Duodenal mucosa (tissue), 2 donors: Measurements from ENCODE around the gene LRMDA.

Experiments
- H3K27ac ChIP-seq: one replicate; pipeline ENCODE4 v1.7.0; 2013; ENCODE audit warnings: low read depth, low read length
- H3K27me3 ChIP-seq, 2 donors: one replicate each; pipeline ENCODE4 v1.7.0; 2013; ENCODE audit warnings: low read length in 2 of 2, control low read depth in 1 of 2; ENCODE audit not compliant: insufficient read depth in 2 of 2, control insufficient read depth in 1 of 2
- H3K36me3 ChIP-seq, 2 donors: one replicate each; pipeline ENCODE4 v1.7.0; 2013; ENCODE audit warnings: low read length in 2 of 2, control low read depth in 1 of 2; ENCODE audit not compliant: insufficient read depth in 2 of 2, control insufficient read depth in 1 of 2
- H3K4me1 ChIP-seq, 2 donors: one replicate each; pipeline ENCODE4 v1.7.0; 2013; ENCODE audit warnings: low read length in 2 of 2, control low read depth in 1 of 2; ENCODE audit not compliant: insufficient read depth in 2 of 2, control insufficient read depth in 1 of 2
- H3K4me3 ChIP-seq, 2 donors: one replicate each; pipeline ENCODE4 v1.7.0; 2013; ENCODE audit warnings: low read length in 2 of 2, low read depth in 1 of 2
- H3K9ac ChIP-seq, 2 donors: one replicate each; pipeline ENCODE4 v1.7.0; 2013; ENCODE audit warnings: low read length in 2 of 2, low read depth in 1 of 2
- H3K9me3 ChIP-seq, 2 donors: one replicate each; pipeline ENCODE4 v1.7.0; 2013; ENCODE audit warnings: low read length in 2 of 2, control low read depth in 1 of 2; ENCODE audit not compliant: control insufficient read depth in 1 of 2

LRMDA gene

GRCh38 chr10:76175533-76176165 lies 744.2 kb downstream of the LRMDA start:
- Histone ChIP-seq H3K36me3 (no peaks in the 10 kb centered on the region), H3K4me1 (no peaks in the 10 kb centered on the region), H3K27ac (no peak overlapping the region), H3K4me3 (no peak overlapping the region), H3K27me3 (no peaks in the 10 kb centered on the region), H3K9me3 (no peaks in the 10 kb centered on the region), H3K9ac (no peak overlapping the region)

- no peaks in the 10 kb centered on the region for H3K4me1 ChIP-seq
- no peaks in the 10 kb centered on the region for H3K36me3 ChIP-seq
- H3K27me3 ChIP-seq = no peaks in the 10 kb centered on the region
- H3K9ac ChIP-seq = no peak overlapping the region
- H3K4me3 ChIP-seq = no peak overlapping the region
- no peaks in the 10 kb centered on the region for H3K9me3 ChIP-seq
- H3K27ac ChIP-seq = no peak overlapping the region
Measured at GRCh38 chr10:76176166-76176550, 744.7 kb downstream of the LRMDA start.

- no peaks in the 10 kb centered on the region for H3K27me3 ChIP-seq
- no peak overlapping the region for H3K4me3 ChIP-seq
- no peak overlapping the region for H3K9ac ChIP-seq
Measured at GRCh38 chr10:76177936-76178335, 746.5 kb downstream of the LRMDA start.

GRCh38 chr10:76178532-76179292 lies 747.3 kb downstream of the LRMDA start:
- Histone ChIP-seq H3K4me3 (no peak overlapping the region), H3K27me3 (no peaks in the 10 kb centered on the region), H3K27ac (no peak overlapping the region), H3K9me3 (no peaks in the 10 kb centered on the region), H3K9ac (no peak overlapping the region), H3K36me3 (no peaks in the 10 kb centered on the region), H3K4me1 (no peaks in the 10 kb centered on the region)

More at GRCh38 chr10:76177936-76178335, 746.5 kb downstream of the LRMDA start:
- H3K27ac ChIP-seq = no peak overlapping the region
- no peaks in the 10 kb centered on the region for H3K9me3 ChIP-seq
- H3K4me1 ChIP-seq = no peaks in the 10 kb centered on the region
- no peaks in the 10 kb centered on the region for H3K36me3 ChIP-seq

- Histone ChIP-seq H3K9me3 (no peaks in the 10 kb centered on the region), H3K36me3 (no peaks in the 10 kb centered on the region), H3K27me3 (no peaks in the 10 kb centered on the region), H3K9ac (no peak overlapping the region), H3K27ac (no peak overlapping the region), H3K4me3 (no peak overlapping the region), H3K4me1 (no peaks in the 10 kb centered on the region)
Measured at GRCh38 chr10:76179806-76180205, 748.4 kb downstream of the LRMDA start.

GRCh38 chr10:76184647-76185046 lies 753.2 kb downstream of the LRMDA start:
- Histone ChIP-seq H3K9me3 (no peaks in the 10 kb centered on the region), H3K36me3 (no peaks in the 10 kb centered on the region), H3K27me3 (no peaks in the 10 kb centered on the region), H3K4me1 (no peaks in the 10 kb centered on the region), H3K4me3 (no peak overlapping the region), H3K9ac (no peak overlapping the region), H3K27ac (no peak overlapping the region)

- Histone ChIP-seq H3K27ac (no peak overlapping the region), H3K9me3 (no peaks in the 10 kb centered on the region), H3K27me3 (no peaks in the 10 kb centered on the region), H3K4me3 (no peak overlapping the region), H3K9ac (no peak overlapping the region), H3K36me3 (no peaks in the 10 kb centered on the region), H3K4me1 (no peaks in the 10 kb centered on the region)
Measured at GRCh38 chr10:76185471-76186301, 754.3 kb downstream of the LRMDA start.

- no peak overlapping the region for H3K27ac ChIP-seq
- H3K36me3 ChIP-seq = no peaks in the 10 kb centered on the region
- H3K9me3 ChIP-seq = no peaks in the 10 kb centered on the region
- H3K9ac ChIP-seq = no peak overlapping the region
- H3K4me1 ChIP-seq = no peaks in the 10 kb centered on the region
- no peak overlapping the region for H3K4me3 ChIP-seq
- H3K27me3 ChIP-seq = no peaks in the 10 kb centered on the region
Measured at GRCh38 chr10:76188216-76188615, 756.8 kb downstream of the LRMDA start.

- no peaks in the 10 kb centered on the region for H3K27me3 ChIP-seq
- H3K9me3 ChIP-seq = no peaks in the 10 kb centered on the region
- H3K27ac ChIP-seq = no peak overlapping the region
- H3K36me3 ChIP-seq = no peaks in the 10 kb centered on the region
- no peaks in the 10 kb centered on the region for H3K4me1 ChIP-seq
- no peak overlapping the region for H3K4me3 ChIP-seq
- H3K9ac ChIP-seq = no peak overlapping the region
Measured at GRCh38 chr10:76190634-76191270, 759.3 kb downstream of the LRMDA start.

GRCh38 chr10:76191336-76191735 lies 759.9 kb downstream of the LRMDA start:
- H3K27me3 ChIP-seq = no peaks in the 10 kb centered on the region

More at GRCh38 chr10:76191336-76191735, 759.9 kb downstream of the LRMDA start:
- H3K4me1 ChIP-seq = peaks cover 0 to 2% of the 10 kb centered on the region in 2 donors
- H3K27ac ChIP-seq = no peak overlapping the region
- no peaks in the 10 kb centered on the region for H3K36me3 ChIP-seq
- no peak overlapping the region for H3K4me3 ChIP-seq
- H3K9me3 ChIP-seq = no peaks in the 10 kb centered on the region
- no peak overlapping the region for H3K9ac ChIP-seq
